Measurements from ENCODE around the gene ADAP1. TPM values are rescaled to one million over a fixed set of nuclear protein-coding genes. Genes with fewer than 3 reads are reported as not detected.
"Not testable (repeated sequence)": the region's sequence is repeated elsewhere in the genome, so short reads cannot be mapped to it uniquely, and the experiment has no call there.

ADAP1 gene, protein sequence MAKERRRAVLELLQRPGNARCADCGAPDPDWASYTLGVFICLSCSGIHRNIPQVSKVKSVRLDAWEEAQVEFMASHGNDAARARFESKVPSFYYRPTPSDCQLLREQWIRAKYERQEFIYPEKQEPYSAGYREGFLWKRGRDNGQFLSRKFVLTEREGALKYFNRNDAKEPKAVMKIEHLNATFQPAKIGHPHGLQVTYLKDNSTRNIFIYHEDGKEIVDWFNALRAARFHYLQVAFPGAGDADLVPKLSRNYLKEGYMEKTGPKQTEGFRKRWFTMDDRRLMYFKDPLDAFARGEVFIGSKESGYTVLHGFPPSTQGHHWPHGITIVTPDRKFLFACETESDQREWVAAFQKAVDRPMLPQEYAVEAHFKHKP
- 10 to 100 TPM; 30.8 to 65.6 TPM for total RNA-seq
- 100 to 1,000 TPM in 1 of 2 donors, 10 to 100 TPM in 1; 92.4 to 116 TPM for polyA plus RNA-seq (ENCODE audit: insufficient read length in 2 of 2)
- long read RNA-seq, donor 1, transcript ADAP1-201 (11 exons, 2,363 nt) = major isoform, 30 of 32 reads
- long read RNA-seq, donor 1, partial matches to known transcripts = 0 of 32 reads
- long read RNA-seq, donor 1, other reads (novel, unspliced or antisense) = 0 of 32 reads
- long read RNA-seq, donor 2, transcript ADAP1-201 (11 exons, 2,363 nt) = major isoform, 7 of 7 reads
- long read RNA-seq, donor 2, partial matches to known transcripts = 0 of 7 reads
- long read RNA-seq, donor 2, other reads (novel, unspliced or antisense) = 0 of 7 reads
- long read RNA-seq, donor 3, transcript ADAP1-201 (11 exons, 2,363 nt) = major isoform, 7 of 8 reads
- long read RNA-seq, donor 3, partial matches to known transcripts = 0 of 8 reads
- long read RNA-seq, donor 3, other reads (novel, unspliced or antisense) = 0 of 8 reads
- long read RNA-seq, donor 4, partial matches to known transcripts = 0 of 1 reads
- long read RNA-seq, donor 4, other reads (novel, unspliced or antisense) = 0 of 1 reads

DNA sequence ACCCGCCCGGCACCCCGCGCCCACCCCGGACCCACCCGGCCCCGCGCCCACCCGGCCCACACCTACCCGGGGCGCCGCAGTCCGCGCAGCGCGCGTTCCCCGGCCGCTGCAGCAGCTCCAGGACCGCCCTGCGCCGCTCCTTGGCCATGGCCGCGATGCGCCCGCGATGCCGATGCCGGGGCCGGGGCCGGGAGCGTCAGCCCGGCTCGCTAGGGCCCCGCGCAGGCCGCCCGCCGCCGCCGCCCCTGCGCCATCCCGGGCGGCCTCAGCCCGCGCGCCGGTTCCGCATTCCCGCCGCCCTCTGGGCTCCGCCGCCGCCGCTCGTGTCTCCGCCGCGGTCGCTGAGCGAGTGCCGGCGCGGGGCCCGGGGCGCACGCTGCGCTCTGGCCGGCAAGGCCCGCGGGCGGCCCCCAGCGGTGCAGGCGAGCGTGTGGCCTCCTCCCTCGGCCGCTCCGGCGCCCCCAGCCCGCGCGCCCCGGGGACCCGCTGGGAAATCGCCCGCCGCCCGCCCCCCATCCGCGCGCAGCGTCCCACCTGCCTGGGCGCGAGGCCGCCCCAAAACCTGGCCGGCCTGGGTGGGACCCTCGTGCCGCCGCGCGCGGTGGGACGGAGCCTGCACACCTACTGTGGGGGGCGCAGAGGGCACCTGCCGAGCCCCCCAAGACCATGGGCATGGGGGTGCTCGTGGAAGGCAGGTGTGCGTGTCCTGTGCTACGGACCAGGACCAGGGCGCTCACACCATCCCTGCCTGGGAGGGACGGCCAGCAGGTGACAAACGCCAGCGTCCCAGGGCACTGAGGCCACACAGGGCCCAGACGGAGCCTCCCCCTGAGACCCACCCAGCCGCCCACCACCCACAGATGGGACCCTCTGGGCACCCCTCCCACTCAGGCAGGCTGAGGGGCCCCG, at the start of gene ADAP1:
ADAP1 (minus strand) TSS at position 351 of the 909 bp plus-strand sequence; CDS start at position 148, 203 bp downstream.
- WGBS (ENCODE audit: insufficient coverage) = 7% methylated on average over 109 of the region's 115 CpGs
- Histone ChIP-seq H3K36me3 (ENCODE audit: control insufficient read depth, insufficient read depth, low read length) (peaks cover 28% of the 10 kb centered on the region), H3K9me3 (ENCODE audit: control insufficient read depth, insufficient read depth, low read length) (no peaks in the 10 kb centered on the region), H3K27ac (ENCODE audit: low read depth, low read length) (no peak within 1 kb of the TSS), H3K4me1 (ENCODE audit: control insufficient read depth, insufficient read depth, low read length) (peaks cover 31% of the 10 kb centered on the region), H3K27me3 (ENCODE audit: control insufficient read depth, insufficient read depth, low read length) (peaks cover 4% of the 10 kb centered on the region), H3K4me3 (ENCODE audit: low read depth, low read length) (peak within 1 kb of the TSS; percentile 40)
- DNase-seq (ENCODE audit: low read depth in 4 of 6, low spot score in 6 of 6) = peak in 3 of 6 donors; percentile 23 to 73 (median 71)

DNA sequence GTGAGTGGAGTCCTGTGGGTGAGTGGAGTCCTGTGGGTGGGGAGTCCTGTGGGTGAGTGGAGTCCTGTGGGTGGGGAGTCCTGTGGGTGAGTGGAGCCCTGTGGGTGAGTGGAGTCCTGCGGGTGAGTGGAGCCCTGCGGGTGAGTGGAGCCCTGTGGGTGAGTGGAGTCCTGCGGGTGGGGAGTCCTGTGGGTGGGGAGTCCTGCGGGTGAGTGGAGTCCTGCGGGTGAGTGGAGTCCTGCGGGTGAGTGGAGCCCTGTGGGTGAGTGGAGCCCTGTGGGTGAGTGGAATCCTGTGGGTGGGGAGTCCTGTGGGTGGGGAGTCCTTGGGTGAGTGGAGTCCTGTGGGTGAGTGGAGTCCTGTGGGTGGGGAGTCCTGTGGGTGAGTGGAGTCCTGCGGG, 48.0 kb upstream of the ADAP1 start:
- not testable (repeated sequence) for DNase-seq (ENCODE audit: low read depth in 4 of 6, low spot score in 6 of 6); H3K27me3 ChIP-seq (ENCODE audit: control insufficient read depth, insufficient read depth, low read length); H3K27ac ChIP-seq (ENCODE audit: low read depth, low read length); H3K4me3 ChIP-seq (ENCODE audit: low read depth, low read length); H3K9me3 ChIP-seq (ENCODE audit: control insufficient read depth, insufficient read depth, low read length); H3K4me1 ChIP-seq (ENCODE audit: control insufficient read depth, insufficient read depth, low read length)
- WGBS (ENCODE audit: insufficient coverage) = 100% methylated on average over 1 of the region's 7 CpGs
- H3K36me3 ChIP-seq (ENCODE audit: control insufficient read depth, insufficient read depth, low read length) = peaks cover 75% of the 10 kb centered on the region

DNA sequence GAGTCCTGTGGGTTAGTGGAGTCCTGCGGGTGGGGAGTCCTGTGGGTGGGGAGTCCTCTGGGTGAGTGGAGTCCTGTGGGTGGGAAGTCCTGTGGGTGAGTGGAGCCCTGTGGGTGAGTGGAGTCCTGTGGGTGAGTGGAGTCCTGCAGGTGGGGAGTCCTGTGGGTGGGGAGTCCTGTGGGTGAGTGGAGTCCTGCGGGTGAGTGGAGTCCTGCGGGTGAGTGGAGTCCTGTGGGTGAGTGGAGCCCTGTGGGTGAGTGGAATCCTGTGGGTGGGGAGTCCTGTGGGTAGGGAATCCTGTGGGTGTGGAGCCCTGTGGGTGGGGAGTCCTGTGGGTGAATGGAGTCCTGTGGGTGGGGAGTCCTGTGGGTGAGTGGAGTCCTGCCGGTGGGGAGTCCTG, 47.5 kb upstream of the ADAP1 start:
- Histone ChIP-seq H3K36me3 (ENCODE audit: control insufficient read depth, insufficient read depth, low read length) (peaks cover 75% of the 10 kb centered on the region), H3K4me1 (ENCODE audit: control insufficient read depth, insufficient read depth, low read length) (peaks cover 11% of the 10 kb centered on the region)
- H3K9me3 ChIP-seq (ENCODE audit: control insufficient read depth, insufficient read depth, low read length); DNase-seq (ENCODE audit: low read depth in 4 of 6, low spot score in 6 of 6); H3K27ac ChIP-seq (ENCODE audit: low read depth, low read length); H3K4me3 ChIP-seq (ENCODE audit: low read depth, low read length); H3K27me3 ChIP-seq (ENCODE audit: control insufficient read depth, insufficient read depth, low read length): not testable (repeated sequence)
- 60% methylated on average over 2 of the region's 4 CpGs for WGBS (ENCODE audit: insufficient coverage)

DNA sequence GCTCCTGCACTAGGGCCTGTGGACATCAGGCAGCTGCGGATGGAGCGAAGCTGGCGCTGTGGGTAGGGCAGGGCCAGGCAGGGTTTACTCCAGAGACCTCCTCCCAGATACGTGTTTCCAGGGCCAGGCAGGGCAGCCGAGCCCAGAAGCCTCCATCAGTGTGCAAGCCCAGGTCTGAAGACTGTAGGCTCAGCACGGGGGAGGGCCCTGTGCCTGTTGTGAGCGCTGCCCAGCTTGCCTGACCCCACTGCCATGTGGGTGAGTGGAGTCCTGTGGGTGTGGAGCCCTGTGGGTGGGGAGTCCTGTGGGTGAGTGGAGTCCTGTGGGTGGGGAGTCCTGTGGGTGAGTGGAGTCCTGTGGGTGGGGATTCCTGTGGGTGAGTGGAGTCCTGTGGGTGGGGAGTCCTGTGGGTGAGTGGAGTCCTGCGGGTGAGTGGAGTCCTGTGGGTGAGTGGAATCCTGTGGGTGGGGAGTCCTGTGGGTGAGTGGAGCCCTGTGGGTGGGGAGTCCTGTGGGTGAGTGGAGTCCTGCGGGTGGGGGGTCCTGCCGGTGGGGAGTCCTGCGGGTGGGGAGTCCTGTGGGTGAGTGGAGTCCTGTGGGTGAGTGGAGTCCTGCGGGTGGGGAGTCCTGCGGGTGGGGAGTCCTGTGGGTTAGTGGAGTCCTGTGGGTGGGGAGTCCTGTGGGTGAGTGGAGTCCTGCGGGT, 46.7 kb upstream of the ADAP1 start:
- H3K9me3 ChIP-seq (ENCODE audit: control insufficient read depth, insufficient read depth, low read length); H3K27ac ChIP-seq (ENCODE audit: low read depth, low read length); DNase-seq (ENCODE audit: low read depth in 4 of 6, low spot score in 6 of 6); H3K4me3 ChIP-seq (ENCODE audit: low read depth, low read length); H3K27me3 ChIP-seq (ENCODE audit: control insufficient read depth, insufficient read depth, low read length): not testable (repeated sequence)
- Histone ChIP-seq H3K4me1 (ENCODE audit: control insufficient read depth, insufficient read depth, low read length) (peaks cover 19% of the 10 kb centered on the region), H3K36me3 (ENCODE audit: control insufficient read depth, insufficient read depth, low read length) (peaks cover 75% of the 10 kb centered on the region)
- WGBS (ENCODE audit: insufficient coverage) = 82% methylated on average over 11 of the region's 14 CpGs

DNA sequence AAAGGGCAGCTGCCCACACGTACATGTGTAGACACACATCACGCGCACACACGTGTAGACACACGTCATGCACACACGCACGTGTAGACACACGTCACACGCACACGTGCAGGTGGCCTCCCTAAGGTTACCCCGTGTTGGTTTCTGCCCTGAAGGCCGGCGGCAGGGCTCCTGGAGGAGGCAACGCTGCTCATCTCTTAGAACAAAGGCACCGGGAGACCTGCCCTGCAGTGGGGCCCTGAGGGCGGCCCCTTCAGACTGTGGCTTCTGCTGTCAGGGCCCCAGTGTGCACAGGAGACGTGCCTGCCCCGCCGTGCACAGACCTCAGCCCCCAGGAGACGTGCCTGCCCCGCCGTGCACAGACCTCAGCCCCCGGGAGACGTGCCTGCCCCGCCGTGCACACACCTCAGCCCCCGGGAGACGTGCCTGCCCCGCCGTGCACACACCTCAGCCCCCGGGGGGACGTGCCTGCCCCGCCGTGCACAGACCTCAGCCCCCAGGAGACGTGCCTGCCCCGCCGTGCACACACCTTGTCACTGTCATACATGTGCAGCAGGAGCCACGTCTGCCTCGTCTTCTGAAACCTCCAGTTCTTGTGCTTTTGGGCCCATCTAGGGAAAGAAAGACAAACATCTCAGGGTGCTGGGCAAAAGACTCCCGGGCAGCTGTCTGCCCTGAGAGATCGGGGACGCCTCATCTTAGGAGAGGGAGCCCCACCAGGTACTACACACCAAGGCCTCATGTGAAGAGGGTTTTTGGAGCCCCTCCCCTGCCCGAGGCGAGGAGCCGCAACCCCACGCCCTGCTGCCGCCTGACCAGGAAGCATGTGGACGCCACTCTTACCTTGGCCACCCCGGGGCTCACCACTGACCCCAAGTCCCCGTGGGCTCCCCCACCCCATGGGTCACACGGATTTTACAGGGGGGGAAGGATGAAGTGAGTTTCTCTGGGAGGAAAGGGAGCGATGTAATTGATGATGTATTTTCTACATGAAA, 45.8 kb upstream of the ADAP1 start:
- WGBS (ENCODE audit: insufficient coverage) = 81% methylated on average over 34 of the region's 52 CpGs
- H3K36me3 ChIP-seq (ENCODE audit: control insufficient read depth, insufficient read depth, low read length) = peaks cover 76% of the 10 kb centered on the region
- no peak for DNase-seq (ENCODE audit: low read depth in 4 of 6, low spot score in 6 of 6)

DNA sequence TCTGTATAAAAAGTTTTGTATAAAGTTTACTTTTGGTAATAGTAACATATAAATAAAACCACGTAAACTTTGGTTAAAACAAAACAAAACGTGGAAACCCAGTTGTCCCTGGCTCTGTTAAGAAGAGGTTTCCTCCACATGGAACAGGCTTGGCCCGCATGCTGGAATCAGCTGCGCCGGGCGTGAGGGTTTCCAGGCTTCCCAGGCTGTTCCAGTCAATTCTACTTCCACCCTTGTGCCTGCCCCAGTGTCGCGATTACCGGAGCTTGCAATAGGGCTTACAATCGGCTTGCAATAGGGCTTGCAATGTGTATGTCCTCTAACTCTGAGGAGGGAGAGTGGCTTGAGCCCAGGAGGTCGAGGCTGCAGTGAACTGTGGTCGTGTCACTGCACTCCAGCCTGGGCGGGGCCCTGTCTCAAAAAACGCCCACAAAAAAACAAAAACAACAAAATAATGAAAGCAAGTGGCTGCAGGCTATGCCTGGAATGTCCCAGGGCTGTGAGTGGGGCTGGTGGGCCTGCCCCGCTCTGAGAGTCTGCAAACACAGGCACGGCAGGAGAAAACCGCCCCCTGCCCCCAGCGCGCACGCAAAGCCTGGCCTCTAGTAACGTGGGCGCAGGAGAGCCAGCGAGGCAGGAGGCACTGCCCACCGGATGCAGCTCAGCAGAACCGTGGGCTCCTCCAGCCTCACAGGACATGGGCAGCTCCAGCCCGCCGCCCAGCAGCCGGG, 44.8 kb upstream of the ADAP1 start:
- 78% methylated on average over 23 of the region's 28 CpGs for WGBS (ENCODE audit: insufficient coverage)
- Histone ChIP-seq H3K4me1 (ENCODE audit: control insufficient read depth, insufficient read depth, low read length) (peaks cover 30% of the 10 kb centered on the region), H3K27ac (ENCODE audit: low read depth, low read length) (no peak overlapping the region), H3K9me3 (ENCODE audit: control insufficient read depth, insufficient read depth, low read length) (no peaks in the 10 kb centered on the region), H3K4me3 (ENCODE audit: low read depth, low read length) (no peak overlapping the region), H3K27me3 (ENCODE audit: control insufficient read depth, insufficient read depth, low read length) (no peaks in the 10 kb centered on the region), H3K36me3 (ENCODE audit: control insufficient read depth, insufficient read depth, low read length) (peaks cover 76% of the 10 kb centered on the region)
- DNase-seq (ENCODE audit: low read depth in 4 of 6, low spot score in 6 of 6) = no peak

More for the DNA sequence above, 45.8 kb upstream of the ADAP1 start:
- Histone ChIP-seq H3K4me1 (ENCODE audit: control insufficient read depth, insufficient read depth, low read length) (peaks cover 26% of the 10 kb centered on the region), H3K27me3 (ENCODE audit: control insufficient read depth, insufficient read depth, low read length) (no peaks in the 10 kb centered on the region), H3K4me3 (ENCODE audit: low read depth, low read length) (no peak overlapping the region), H3K27ac (ENCODE audit: low read depth, low read length) (no peak overlapping the region), H3K9me3 (ENCODE audit: control insufficient read depth, insufficient read depth, low read length) (no peaks in the 10 kb centered on the region)

DNA sequence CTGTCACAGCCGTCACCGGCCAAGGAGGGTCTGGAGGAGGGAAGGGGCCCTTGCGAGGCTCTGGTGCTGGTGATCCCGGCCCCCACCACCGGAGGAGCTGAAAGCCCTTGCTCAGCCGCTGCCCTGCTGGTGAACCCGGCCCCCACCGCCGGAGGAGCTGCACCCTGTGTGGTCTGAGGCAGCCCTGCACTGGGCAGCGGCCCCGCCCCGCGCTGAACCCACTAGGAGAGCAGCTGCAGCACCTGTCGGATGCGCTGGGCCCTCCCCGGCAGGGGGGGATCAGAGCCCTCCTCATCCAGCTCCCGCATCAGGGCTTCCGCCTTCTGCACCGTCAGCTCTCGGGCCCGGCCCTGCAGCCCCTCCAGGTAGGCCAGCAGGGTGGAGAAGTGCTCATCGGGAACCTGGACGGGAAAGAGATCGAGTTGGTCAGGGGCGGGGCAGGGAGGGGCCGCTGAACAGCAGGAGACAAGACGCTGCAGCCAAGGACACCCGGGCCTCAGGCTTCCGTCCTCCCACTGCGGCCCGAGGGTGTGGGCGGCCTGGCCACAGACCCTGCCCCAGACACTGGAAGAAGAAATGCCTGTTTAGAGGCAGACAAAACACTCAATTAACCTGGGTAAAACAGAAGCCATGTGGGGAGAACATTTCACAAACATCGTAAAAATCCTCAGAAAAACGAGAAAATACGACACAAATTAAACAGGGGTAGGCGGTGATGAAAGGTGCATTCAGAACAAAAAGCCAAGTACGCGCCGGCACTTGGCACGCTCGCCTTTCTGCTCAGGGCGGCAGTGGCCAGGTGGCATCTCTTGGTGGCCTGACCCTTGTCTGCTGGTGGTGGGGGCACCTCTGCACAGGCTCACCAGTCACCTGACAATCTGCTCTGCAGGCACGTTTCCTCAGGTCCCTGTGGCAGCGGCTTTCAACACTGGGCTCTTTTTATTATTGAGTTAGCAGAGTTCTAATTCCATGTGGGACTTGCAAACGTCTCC, 43.2 kb upstream of the ADAP1 start:
- DNase-seq (ENCODE audit: low read depth in 4 of 6, low spot score in 6 of 6) = no peak
- Histone ChIP-seq H3K36me3 (ENCODE audit: control insufficient read depth, insufficient read depth, low read length) (peaks cover 73% of the 10 kb centered on the region), H3K4me1 (ENCODE audit: control insufficient read depth, insufficient read depth, low read length) (peaks cover 42% of the 10 kb centered on the region), H3K4me3 (ENCODE audit: low read depth, low read length) (no peak overlapping the region), H3K27ac (ENCODE audit: low read depth, low read length) (no peak overlapping the region), H3K9me3 (ENCODE audit: control insufficient read depth, insufficient read depth, low read length) (no peaks in the 10 kb centered on the region), H3K27me3 (ENCODE audit: control insufficient read depth, insufficient read depth, low read length) (no peaks in the 10 kb centered on the region)
- 60% methylated on average over 36 of the region's 45 CpGs for WGBS (ENCODE audit: insufficient coverage)
